ENCODE data around the gene HBE1.

Gene HBE1

GRCh38 chr11:5224538-5225479 lies 44.9 kb downstream of the HBE1 start:
- no peak for DNase-seq (ENCODE audit: low read depth, low spot score)
- TF ChIP-seq, protein P1, sequence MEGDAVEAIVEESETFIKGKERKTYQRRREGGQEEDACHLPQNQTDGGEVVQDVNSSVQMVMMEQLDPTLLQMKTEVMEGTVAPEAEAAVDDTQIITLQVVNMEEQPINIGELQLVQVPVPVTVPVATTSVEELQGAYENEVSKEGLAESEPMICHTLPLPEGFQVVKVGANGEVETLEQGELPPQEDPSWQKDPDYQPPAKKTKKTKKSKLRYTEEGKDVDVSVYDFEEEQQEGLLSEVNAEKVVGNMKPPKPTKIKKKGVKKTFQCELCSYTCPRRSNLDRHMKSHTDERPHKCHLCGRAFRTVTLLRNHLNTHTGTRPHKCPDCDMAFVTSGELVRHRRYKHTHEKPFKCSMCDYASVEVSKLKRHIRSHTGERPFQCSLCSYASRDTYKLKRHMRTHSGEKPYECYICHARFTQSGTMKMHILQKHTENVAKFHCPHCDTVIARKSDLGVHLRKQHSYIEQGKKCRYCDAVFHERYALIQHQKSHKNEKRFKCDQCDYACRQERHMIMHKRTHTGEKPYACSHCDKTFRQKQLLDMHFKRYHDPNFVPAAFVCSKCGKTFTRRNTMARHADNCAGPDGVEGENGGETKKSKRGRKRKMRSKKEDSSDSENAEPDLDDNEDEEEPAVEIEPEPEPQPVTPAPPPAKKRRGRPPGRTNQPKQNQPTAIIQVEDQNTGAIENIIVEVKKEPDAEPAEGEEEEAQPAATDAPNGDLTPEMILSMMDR (IDR thresholded peaks at IDR 0.05; ENCODE audit: insufficient read depth, low read length, missing control alignments) = no peak
- ChIA-PET CTCF (no interaction called here), POLR2A (no interaction called here)
- no peak overlapping the region for H3K4me3 ChIP-seq (ENCODE audit: low read depth, low read length)

- CTCF ChIA-PET = no interaction called here
- TF ChIP-seq, protein P1 (IDR thresholded peaks at IDR 0.05; ENCODE audit: insufficient read depth, low read length, missing control alignments) = no peak
- H3K4me3 ChIP-seq (ENCODE audit: low read depth, low read length) = no peak overlapping the region
- DNase-seq (ENCODE audit: low read depth, low spot score) = no peak
- POLR2A ChIA-PET = no interaction called here
Measured at GRCh38 chr11:5223686-5224085, 46.1 kb downstream of the HBE1 start.

DNA sequence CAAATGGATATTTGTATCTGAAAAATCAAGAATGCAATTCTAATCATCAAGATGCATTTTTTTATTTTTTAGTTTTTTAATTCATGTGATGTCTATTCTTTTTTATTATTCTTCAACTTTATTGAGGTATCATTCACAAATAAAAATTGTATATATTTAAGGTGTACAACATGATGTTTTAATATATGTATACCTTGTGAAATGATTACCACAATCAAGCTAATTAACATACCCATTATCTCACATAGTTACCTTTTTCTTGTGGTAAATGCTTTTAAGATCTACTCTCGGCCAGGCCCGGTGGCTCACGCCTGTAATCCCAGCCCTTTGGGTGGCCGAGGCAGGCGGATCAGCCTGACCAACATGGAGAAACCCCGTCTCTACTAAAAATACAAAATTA lies 46.6 kb downstream of the HBE1 start:
- TF ChIP-seq, protein P1 (IDR thresholded peaks at IDR 0.05; ENCODE audit: insufficient read depth, low read length, missing control alignments) = no peak
- CTCF ChIA-PET = no interaction called here
- no peak for DNase-seq (ENCODE audit: low read depth, low spot score)
- H3K4me3 ChIP-seq (ENCODE audit: low read depth, low read length) = no peak overlapping the region
- POLR2A ChIA-PET = no interaction called here
